Left renal pelvis (tissue), 4 donors: ENCODE results near the gene SPTA1. TPM values are rescaled to one million over a fixed set of nuclear protein-coding genes. Genes with fewer than 3 reads are reported as not detected.
"Not testable (repeated sequence)": the region's sequence is repeated elsewhere in the genome, so short reads cannot be mapped to it uniquely, and the experiment has no call there.

Source experiments
- DNase-seq, 4 donors: peaks; one replicate each; pipeline ENCODE4 v3.0.0-alpha.2; 2013; ENCODE audit warnings: low read depth in 4 of 4, low spot score in 3 of 4
- polyA plus RNA-seq, 4 donors: library from polyadenylated mRNA; unstranded; fragments of 120-200 nt; gene quantifications; one replicate each; pipeline ENCODE4 v1.2.1, GENCODE V29; 2013; ENCODE audit not compliant: insufficient read length in 4 of 4

SPTA1 gene
- polyA plus RNA-seq, 4 donors = 1.1 to 11.4 (median 1.4) TPM

GRCh38 chr1:158688343-158688742 lies 1.8 kb upstream of the SPTA1 start:
- not testable (repeated sequence) for DNase-seq

- no peak for DNase-seq
Measured at GRCh38 chr1:158687037-158687436, 522 bp upstream of the SPTA1 start.

DNA sequence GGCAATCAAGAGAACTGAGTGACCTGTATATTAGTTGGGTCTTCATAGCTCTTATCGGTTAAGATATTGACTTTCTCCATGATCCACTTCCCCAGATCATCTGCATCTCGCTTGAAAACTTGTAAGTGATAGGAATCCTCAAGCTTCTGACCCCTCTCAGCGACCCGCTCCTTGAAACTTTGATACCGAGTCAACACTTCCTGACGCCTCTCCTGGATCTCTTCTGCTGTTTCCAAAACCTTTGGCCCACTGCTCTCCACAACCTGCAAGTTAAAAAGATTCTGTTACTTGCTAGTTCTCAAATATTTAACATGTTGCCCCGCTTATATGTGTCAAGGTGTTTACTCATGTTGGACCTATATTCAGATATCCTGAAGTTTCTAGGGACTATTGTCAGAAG lies 1.4 kb downstream of the SPTA1 start:
- no peak for DNase-seq

- no peak for DNase-seq
Measured at GRCh38 chr1:158681606-158682005, 4.9 kb downstream of the SPTA1 start.

GRCh38 chr1:158679289-158679688 lies 7.2 kb downstream of the SPTA1 start:
- DNase-seq = no peak

GRCh38 chr1:158675563-158676323 lies 10.8 kb downstream of the SPTA1 start:
- no peak for DNase-seq

DNA sequence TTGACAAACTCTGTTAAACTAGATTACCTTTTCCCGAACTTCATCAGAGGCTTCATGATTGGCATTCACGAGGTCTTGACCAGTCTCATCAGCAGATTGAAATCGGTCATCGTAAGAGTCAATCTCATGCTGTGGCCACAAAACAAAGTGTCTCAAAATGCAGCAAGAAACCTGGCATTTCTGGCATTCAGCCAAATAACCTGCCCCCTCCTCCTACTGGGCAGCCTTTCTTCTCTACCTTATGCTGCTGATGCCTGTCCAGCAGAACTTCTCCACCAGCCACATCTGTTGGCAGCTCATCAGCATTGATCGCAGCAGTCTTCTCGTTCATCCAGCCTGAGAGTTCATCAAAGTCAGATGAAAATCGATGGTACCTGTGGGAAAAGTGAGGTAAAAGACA lies 12.2 kb downstream of the SPTA1 start:
- DNase-seq = no peak

- DNase-seq = no peak
Measured at GRCh38 chr1:158666037-158666436, 20.5 kb downstream of the SPTA1 start.

DNA sequence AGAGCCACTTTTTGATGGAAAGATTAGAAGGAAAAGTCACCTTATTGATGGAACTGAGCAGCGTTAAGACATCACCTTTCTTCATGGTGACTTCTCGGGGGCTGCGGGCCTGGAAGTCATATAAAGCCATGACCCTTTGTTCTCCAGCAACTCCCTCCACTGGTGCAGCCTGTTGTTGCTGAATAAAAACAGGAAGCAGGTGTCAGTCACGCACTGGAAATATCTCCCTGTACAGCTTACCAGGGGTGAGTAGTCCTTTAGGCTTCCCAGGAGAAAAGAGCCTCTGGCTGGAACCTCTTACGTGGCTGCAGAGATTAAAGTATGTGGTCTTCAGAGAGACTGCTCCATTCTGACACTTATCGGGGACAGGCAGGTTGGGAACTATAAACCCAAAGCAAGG lies 31.9 kb downstream of the SPTA1 start:
- DNase-seq = no peak

DNA sequence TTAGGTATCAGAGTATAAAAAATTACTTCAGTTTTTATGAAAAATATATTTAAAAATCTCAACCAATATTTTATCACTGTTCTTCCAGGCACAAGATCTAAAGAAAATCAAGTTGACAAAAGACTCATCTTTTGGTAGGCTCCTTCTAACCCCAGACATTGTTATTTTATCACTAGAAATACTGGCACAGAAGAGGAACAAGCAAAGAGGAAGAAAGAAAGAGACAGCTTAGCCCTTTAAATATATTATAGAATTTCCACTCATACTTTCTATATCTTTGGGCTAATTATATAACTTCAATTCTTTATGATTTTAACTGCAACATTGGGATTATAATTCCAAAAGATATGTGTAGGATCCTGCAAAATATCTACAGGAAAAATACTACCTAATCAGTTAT lies 32.4 kb downstream of the SPTA1 start:
- no peak for DNase-seq

DNA sequence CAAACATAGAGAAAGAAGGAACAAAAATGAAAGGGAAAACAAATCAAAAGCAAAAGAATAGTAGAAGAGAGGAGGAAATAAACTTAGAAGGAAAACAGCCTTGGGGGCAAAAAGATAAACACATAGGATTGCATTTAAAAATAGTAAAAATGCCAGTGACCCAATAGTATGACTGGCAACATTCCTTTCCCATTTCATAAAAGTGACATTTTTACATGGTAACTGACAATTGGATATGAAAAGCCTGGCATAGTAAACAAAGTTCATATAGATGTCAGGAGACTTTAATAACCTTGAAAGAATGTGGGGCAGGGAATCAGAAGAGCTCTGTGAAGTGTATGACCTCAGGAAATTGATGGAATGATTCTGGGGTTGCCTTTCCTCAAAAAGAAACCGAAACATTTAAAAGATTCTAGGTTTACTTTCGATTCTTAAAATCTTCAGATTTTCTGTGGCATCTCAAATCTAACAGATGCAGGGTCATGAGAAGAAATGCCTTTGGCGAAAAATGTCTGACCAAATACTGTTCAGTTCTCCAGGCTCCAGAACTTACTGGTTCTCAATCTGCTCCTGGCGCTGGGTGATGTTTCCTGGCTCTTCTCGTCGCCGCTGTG lies 33.7 kb downstream of the SPTA1 start:
- no peak for DNase-seq

DNA sequence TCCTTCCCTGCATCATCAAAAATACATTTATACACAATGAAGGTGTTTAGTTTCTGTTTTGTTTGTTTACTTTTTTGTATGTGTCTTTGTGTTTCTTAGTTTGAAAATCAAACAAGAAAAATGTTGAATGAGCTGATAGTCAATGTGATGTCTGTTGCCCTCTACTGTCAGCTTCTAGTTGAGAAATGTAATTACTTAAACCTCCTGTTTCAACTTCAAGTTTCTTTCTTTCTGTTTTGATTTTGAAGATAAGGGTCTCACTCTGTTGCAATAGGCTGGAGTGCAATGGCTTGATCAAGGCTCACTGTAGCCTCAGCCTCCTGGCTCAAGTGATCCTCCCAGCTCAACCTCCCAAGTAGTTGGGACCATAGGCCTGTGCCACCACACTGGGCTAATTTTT lies 37.5 kb downstream of the SPTA1 start:
- no peak for DNase-seq

GRCh38 chr1:158646465-158646864 lies 40.0 kb downstream of the SPTA1 start:
- DNase-seq = no peak

DNA sequence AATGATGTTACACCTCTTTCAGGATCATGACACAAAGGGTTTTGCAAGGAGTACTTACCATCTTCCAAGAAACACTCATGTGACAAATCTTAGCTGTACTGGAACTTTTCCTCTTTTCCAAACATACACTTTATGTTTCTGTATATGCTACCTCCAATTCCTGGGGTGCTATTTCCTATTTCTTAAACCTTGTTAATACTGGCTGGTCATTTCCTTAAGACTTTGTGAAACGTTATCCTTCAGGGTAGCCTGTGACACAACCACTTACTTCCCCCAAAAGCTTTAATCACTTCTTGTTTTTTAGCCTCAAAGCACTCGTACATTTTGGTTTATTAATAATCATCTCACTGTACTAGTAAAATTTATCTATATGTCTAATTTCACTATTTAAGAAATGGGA lies 42.1 kb downstream of the SPTA1 start:
- DNase-seq = no peak

- DNase-seq = no peak
Measured at GRCh38 chr1:158638904-158639303, 47.6 kb downstream of the SPTA1 start.

DNA sequence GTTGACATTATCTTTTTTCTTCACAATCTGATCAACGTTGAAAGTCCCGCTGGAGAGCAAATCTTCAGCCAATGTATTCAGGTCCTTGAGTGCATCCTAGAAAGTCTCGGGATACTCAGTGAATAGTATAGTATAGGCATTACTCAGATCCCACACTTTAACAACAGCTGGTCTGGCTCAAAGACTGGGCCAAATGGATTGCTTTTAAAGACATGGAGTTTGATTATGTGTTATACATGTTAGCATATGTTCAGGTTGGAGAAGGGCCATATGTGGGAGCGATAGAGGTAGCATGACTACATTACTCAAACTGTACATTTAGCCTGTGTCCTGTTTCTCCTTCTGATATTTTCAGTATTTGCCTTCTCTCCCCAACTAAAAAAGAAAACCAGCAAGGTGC lies 48.4 kb downstream of the SPTA1 start:
- DNase-seq = no peak

GRCh38 chr1:158613764-158614163 lies 72.8 kb downstream of the SPTA1 start:
- no peak for DNase-seq

DNA sequence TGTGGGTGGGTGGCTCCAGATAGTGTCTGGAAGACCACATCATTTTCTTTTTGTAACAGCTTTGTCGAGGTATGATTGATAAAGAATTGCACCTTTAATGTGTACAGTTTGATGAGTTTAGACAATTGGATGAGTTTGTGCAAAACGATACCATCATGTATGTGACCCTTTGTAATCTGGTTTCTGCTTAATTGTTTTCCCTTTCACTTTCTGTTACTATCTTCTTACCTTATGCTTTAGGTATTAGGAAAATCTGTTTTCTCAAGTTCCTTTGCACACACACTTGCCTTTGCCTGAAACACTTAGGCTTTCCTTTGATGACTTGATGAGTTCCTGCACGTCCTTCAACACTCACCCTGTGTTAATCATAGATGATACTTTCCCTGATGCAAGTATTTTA lies 74.6 kb downstream of the SPTA1 start:
- no peak for DNase-seq

DNA sequence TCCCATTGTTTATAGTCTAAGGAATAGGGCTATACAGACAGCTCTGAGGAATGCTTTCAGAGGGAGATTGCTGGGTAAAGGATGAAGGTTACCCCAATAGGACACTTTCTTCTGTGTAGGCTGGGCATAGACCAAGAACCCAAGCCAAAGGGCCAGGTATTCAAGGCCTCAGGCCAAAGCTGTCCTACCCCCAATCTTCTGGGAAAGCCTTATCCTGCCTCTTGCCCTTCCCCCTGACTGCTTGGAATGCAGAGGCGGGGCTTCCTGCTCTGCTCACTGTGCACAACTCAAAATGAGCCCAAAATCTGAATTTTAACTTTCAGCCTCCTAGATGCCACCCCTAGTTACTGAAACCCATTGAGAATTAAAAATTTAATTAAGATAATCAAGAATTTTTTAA lies 79.2 kb downstream of the SPTA1 start:
- no peak for DNase-seq

DNA sequence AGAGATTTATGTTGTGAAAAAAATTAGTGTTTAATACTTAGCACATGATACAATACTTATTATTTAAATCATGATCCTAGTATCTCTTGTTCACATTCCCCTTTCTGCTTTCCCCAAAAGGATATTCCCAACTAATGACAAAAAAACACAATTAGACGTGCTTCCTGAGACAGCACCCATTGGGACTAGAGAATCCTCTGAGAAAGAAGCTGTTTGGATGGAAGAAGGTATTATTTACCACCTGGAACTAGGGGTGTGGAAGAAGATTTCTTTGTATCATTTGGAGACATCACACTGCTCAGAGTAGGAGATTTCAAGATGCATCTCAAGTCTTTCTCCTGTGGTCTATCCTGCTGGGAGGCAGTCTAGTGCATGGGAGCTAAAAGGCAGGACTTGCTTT lies 81.5 kb downstream of the SPTA1 start, which contains the start of gene OR10Z1:
TSS of gene OR10Z1 (plus strand) at position 301 of the 400 bp plus-strand sequence. CDS start 1,171 bp downstream, outside the sequence.
- no peak for DNase-seq

GRCh38 chr1:158600735-158601134 lies 85.8 kb downstream of the SPTA1 start:
- no peak for DNase-seq

GRCh38 chr1:158586942-158587341 lies 99.6 kb downstream of the SPTA1 start:
- no peak for DNase-seq
